Effector CD8-positive, alpha-beta T cell (primary cell): Measurements from ENCODE around the gene CTNND2.
"Not testable (repeated sequence)": the region's sequence is repeated elsewhere in the genome, so short reads cannot be mapped to it uniquely, and the experiment has no call there.

ENCODE experiments used
- DNase-seq: peaks from one replicate; lab custom pipeline; 2025; lab: John Stamatoyannopoulos, UW

The CTNND2 gene

GRCh38 chr5:11319836-11320580 lies 584.2 kb downstream of the CTNND2 start:
- no peak for DNase-seq

GRCh38 chr5:11313694-11314093 lies 590.6 kb downstream of the CTNND2 start:
- not testable (repeated sequence) for DNase-seq

GRCh38 chr5:11311731-11312130 lies 592.5 kb downstream of the CTNND2 start:
- no peak for DNase-seq

GRCh38 chr5:11311272-11311671 lies 593.0 kb downstream of the CTNND2 start:
- DNase-seq: no peak

- no peak for DNase-seq
Measured at GRCh38 chr5:11310158-11310557, 594.1 kb downstream of the CTNND2 start.

GRCh38 chr5:11306365-11306764 lies 597.9 kb downstream of the CTNND2 start:
- no peak for DNase-seq

- no peak for DNase-seq
Measured at GRCh38 chr5:11305245-11305644, 599.0 kb downstream of the CTNND2 start.

GRCh38 chr5:11304641-11305040 lies 599.6 kb downstream of the CTNND2 start:
- no peak for DNase-seq

GRCh38 chr5:11302663-11303062 lies 601.6 kb downstream of the CTNND2 start:
- DNase-seq: no peak

- no peak for DNase-seq
Measured at GRCh38 chr5:11301171-11301570, 603.1 kb downstream of the CTNND2 start.

- no peak for DNase-seq
Measured at GRCh38 chr5:11300736-11301135, 603.5 kb downstream of the CTNND2 start.

- DNase-seq: no peak
Measured at GRCh38 chr5:11298877-11299276, 605.4 kb downstream of the CTNND2 start.

- no peak for DNase-seq
Measured at GRCh38 chr5:11293523-11293922, 610.7 kb downstream of the CTNND2 start.

- DNase-seq: no peak
Measured at GRCh38 chr5:11292648-11293356, 611.4 kb downstream of the CTNND2 start.

GRCh38 chr5:11289733-11290132 lies 614.5 kb downstream of the CTNND2 start:
- DNase-seq: no peak

GRCh38 chr5:11289208-11289607 lies 615.0 kb downstream of the CTNND2 start:
- DNase-seq: no peak

- no peak for DNase-seq
Measured at GRCh38 chr5:11281842-11282241, 622.4 kb downstream of the CTNND2 start.

- DNase-seq: no peak
Measured at GRCh38 chr5:11277323-11277722, 626.9 kb downstream of the CTNND2 start.

GRCh38 chr5:11273180-11273903 lies 630.9 kb downstream of the CTNND2 start:
- no peak for DNase-seq

GRCh38 chr5:11269515-11269914 lies 634.7 kb downstream of the CTNND2 start:
- no peak for DNase-seq

GRCh38 chr5:11268891-11269290 lies 635.4 kb downstream of the CTNND2 start:
- no peak for DNase-seq

- no peak for DNase-seq
Measured at GRCh38 chr5:11266331-11266730, 637.9 kb downstream of the CTNND2 start.

- DNase-seq: no peak
Measured at GRCh38 chr5:11261241-11261640, 643.0 kb downstream of the CTNND2 start.
